ENCODE measurements around the gene PDPK1. TPM values are rescaled to one million over a fixed set of nuclear protein-coding genes. Genes with fewer than 3 reads are reported as not detected.
A peak's percentile ranks its signal among the peaks of the same experiment; 100 is the strongest.
"Not testable (repeated sequence)": the region's sequence is repeated elsewhere in the genome, so short reads cannot be mapped to it uniquely, and the experiment has no call there.

PDPK1 gene
- total RNA-seq, 1 experiment from 2014 or later, result 69.8 TPM

DNA sequence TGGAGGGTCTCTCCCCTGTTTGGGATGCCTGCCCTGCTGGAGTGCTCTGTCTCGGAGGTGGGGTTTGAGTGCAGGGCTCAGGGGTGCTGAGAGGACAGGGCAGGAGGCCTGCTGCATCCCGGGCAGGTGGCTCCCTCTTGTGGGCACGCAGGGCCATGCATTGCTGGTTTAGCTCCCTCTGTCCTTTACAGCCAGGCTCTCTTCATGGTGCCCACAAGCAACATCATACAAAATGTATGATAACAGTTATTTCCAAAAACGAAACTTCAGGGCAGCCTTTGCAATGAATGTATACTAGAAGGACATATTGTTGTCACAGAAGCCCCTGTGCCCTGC, 22.9 kb downstream of the PDPK1 start:
- H3K9me3 Mint-ChIP-seq (ENCODE audit: unreplicated experiment); H3K4me1 Mint-ChIP-seq (ENCODE audit: low read depth, unreplicated experiment); H3K36me3 ChIP-seq (ENCODE audit: control insufficient read depth, insufficient read depth, low read length); BruUV-seq (replicated peaks); H3K27ac Mint-ChIP-seq (ENCODE audit: unreplicated experiment); H3K36me3 Mint-ChIP-seq (ENCODE audit: insufficient read depth, unreplicated experiment); CTCF ChIA-PET; H3K27me3 Mint-ChIP-seq (ENCODE audit: insufficient read depth, unreplicated experiment); H3K4me1 ChIP-seq; H3K4me3 ChIP-seq (ENCODE audit: low read depth, low read length); H3K27me3 ChIP-seq (replicated peaks; ENCODE audit: control insufficient read depth, insufficient read depth, low read length); intact Hi-C loops (cut with micrococcal nuclease; ENCODE audit: unreplicated experiment); H3K4me3 Mint-ChIP-seq (ENCODE audit: unreplicated experiment); POLR2A ChIA-PET; H3K9me3 ChIP-seq: not testable (repeated sequence)
- TF ChIP-seq, protein P1, sequence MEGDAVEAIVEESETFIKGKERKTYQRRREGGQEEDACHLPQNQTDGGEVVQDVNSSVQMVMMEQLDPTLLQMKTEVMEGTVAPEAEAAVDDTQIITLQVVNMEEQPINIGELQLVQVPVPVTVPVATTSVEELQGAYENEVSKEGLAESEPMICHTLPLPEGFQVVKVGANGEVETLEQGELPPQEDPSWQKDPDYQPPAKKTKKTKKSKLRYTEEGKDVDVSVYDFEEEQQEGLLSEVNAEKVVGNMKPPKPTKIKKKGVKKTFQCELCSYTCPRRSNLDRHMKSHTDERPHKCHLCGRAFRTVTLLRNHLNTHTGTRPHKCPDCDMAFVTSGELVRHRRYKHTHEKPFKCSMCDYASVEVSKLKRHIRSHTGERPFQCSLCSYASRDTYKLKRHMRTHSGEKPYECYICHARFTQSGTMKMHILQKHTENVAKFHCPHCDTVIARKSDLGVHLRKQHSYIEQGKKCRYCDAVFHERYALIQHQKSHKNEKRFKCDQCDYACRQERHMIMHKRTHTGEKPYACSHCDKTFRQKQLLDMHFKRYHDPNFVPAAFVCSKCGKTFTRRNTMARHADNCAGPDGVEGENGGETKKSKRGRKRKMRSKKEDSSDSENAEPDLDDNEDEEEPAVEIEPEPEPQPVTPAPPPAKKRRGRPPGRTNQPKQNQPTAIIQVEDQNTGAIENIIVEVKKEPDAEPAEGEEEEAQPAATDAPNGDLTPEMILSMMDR (IDR thresholded peaks at IDR 0.05; ENCODE audit: insufficient read depth in 1 of 2, low read depth in 1 of 2, low read length in 1 of 2, severe bottlenecking in 1 of 2, unreplicated experiment in 1 of 2), result peak; percentile 3 to 56
- DNase-seq, result peak; percentile 67 to 82

DNA sequence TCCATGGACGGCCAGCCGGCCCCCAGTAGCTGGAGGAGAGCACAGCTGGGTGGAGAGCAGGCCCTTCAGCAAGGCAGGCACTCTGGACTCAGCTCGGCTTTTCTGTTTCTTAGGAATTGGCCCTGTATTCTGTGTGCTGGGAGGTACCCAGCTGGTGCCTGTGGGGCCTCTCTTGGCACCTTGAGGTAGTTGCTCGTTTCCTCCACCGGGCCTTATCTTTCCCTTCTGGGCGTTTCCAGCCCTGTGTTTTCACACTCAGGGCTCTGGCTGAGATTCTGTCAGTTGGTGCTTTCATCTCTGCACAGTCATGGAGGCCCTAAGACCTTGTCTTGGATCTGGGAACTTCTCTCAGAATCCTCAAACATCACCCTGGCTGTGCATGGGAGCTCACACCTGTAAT, 29.7 kb downstream of the PDPK1 start:
- CTCF ChIA-PET; H3K4me3 ChIP-seq (ENCODE audit: low read depth, low read length); intact Hi-C loops (cut with micrococcal nuclease; ENCODE audit: unreplicated experiment); BruUV-seq (replicated peaks); H3K27me3 Mint-ChIP-seq (ENCODE audit: insufficient read depth, unreplicated experiment); H3K4me1 ChIP-seq; H3K36me3 Mint-ChIP-seq (ENCODE audit: insufficient read depth, unreplicated experiment); H3K4me1 Mint-ChIP-seq (ENCODE audit: low read depth, unreplicated experiment); H3K27me3 ChIP-seq (replicated peaks; ENCODE audit: control insufficient read depth, insufficient read depth, low read length); H3K9me3 Mint-ChIP-seq (ENCODE audit: unreplicated experiment); DNase-seq; H3K27ac Mint-ChIP-seq (ENCODE audit: unreplicated experiment); POLR2A ChIA-PET; H3K9me3 ChIP-seq; H3K4me3 Mint-ChIP-seq (ENCODE audit: unreplicated experiment); H3K36me3 ChIP-seq (ENCODE audit: control insufficient read depth, insufficient read depth, low read length): not testable (repeated sequence)

DNA sequence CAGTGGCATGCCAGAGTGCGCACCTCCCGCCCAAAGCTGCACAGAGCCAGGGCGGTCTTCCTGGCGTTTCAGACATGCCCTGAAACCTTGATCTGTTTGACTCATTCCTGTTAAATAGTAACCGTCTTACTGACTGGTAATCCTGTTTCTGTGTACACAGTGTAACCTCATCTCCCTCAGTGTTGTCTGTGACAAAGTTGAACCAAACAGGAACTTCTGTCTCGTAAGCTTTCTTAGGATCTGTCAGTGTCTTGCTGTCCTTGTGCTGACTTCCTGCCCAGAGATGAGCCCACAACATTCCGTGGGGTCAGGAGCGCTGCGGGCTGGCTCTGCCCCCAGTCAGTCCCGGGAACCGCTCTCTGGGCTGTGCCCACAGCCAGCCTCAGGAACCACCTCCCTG, 30.8 kb downstream of the PDPK1 start:
- CTCF ChIA-PET; H3K9me3 ChIP-seq; H3K27ac Mint-ChIP-seq (ENCODE audit: unreplicated experiment); H3K4me1 ChIP-seq; H3K36me3 ChIP-seq (ENCODE audit: control insufficient read depth, insufficient read depth, low read length); H3K4me3 ChIP-seq (ENCODE audit: low read depth, low read length); POLR2A ChIA-PET; DNase-seq; BruUV-seq (replicated peaks); intact Hi-C loops (cut with micrococcal nuclease; ENCODE audit: unreplicated experiment); H3K36me3 Mint-ChIP-seq (ENCODE audit: insufficient read depth, unreplicated experiment); H3K4me3 Mint-ChIP-seq (ENCODE audit: unreplicated experiment); H3K4me1 Mint-ChIP-seq (ENCODE audit: low read depth, unreplicated experiment); H3K27me3 Mint-ChIP-seq (ENCODE audit: insufficient read depth, unreplicated experiment); H3K9me3 Mint-ChIP-seq (ENCODE audit: unreplicated experiment); H3K27me3 ChIP-seq (replicated peaks; ENCODE audit: control insufficient read depth, insufficient read depth, low read length): not testable (repeated sequence)

DNA sequence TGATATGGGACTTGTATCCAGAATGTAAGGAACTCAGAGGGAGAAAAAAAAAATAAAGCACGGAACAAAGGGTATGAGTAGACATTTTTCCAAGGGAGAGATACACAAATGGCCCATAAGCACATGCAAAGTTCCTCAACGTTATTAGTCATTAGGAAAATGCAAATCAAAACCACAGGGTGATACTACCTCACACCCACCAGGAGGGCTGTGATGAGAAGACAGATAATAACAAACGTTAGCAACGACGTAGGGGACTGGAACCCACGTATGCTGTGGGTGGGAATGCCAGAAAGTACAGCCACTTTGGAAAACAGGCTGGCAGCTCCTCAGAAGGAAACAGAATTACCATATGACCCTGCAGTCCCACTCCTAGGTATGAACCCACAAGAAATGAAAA, 34.9 kb downstream of the PDPK1 start:
- H3K4me3 Mint-ChIP-seq (ENCODE audit: unreplicated experiment); CTCF ChIA-PET; H3K4me3 ChIP-seq (ENCODE audit: low read depth, low read length); BruUV-seq (replicated peaks); H3K9me3 Mint-ChIP-seq (ENCODE audit: unreplicated experiment); H3K9me3 ChIP-seq; H3K36me3 ChIP-seq (ENCODE audit: control insufficient read depth, insufficient read depth, low read length); H3K27me3 ChIP-seq (replicated peaks; ENCODE audit: control insufficient read depth, insufficient read depth, low read length); H3K27ac Mint-ChIP-seq (ENCODE audit: unreplicated experiment); H3K4me1 Mint-ChIP-seq (ENCODE audit: low read depth, unreplicated experiment); H3K36me3 Mint-ChIP-seq (ENCODE audit: insufficient read depth, unreplicated experiment); H3K27me3 Mint-ChIP-seq (ENCODE audit: insufficient read depth, unreplicated experiment); POLR2A ChIA-PET; intact Hi-C loops (cut with micrococcal nuclease; ENCODE audit: unreplicated experiment); DNase-seq; H3K4me1 ChIP-seq: not testable (repeated sequence)

DNA sequence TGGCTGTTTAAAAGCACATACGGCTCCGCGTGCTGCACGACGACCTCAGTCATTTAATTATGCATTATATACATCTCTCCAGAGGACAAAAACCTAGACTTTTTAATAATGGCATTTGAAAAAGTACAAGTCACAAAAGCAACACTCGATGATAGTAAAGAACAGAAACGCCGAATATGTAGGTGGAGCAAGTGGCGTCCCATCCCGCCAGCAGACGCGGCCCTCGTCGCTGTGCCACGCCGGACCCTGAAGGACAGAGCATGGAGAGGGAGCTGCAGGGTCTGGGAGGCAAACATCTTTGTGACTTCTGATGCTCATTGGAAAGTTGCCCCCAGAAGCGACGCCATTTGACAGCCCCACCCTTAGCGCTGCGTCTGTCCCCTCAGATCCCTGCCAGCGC, 38.0 kb downstream of the PDPK1 start:
- H3K9me3 Mint-ChIP-seq (ENCODE audit: unreplicated experiment); H3K27me3 ChIP-seq (replicated peaks; ENCODE audit: control insufficient read depth, insufficient read depth, low read length); H3K4me3 Mint-ChIP-seq (ENCODE audit: unreplicated experiment); H3K4me3 ChIP-seq (ENCODE audit: low read depth, low read length); H3K27me3 Mint-ChIP-seq (ENCODE audit: insufficient read depth, unreplicated experiment); H3K4me1 Mint-ChIP-seq (ENCODE audit: low read depth, unreplicated experiment); H3K36me3 Mint-ChIP-seq (ENCODE audit: insufficient read depth, unreplicated experiment); H3K9me3 ChIP-seq; BruUV-seq (replicated peaks); H3K4me1 ChIP-seq; CTCF ChIA-PET; H3K27ac Mint-ChIP-seq (ENCODE audit: unreplicated experiment); DNase-seq; H3K36me3 ChIP-seq (ENCODE audit: control insufficient read depth, insufficient read depth, low read length); POLR2A ChIA-PET; intact Hi-C loops (cut with micrococcal nuclease; ENCODE audit: unreplicated experiment): not testable (repeated sequence)

DNA sequence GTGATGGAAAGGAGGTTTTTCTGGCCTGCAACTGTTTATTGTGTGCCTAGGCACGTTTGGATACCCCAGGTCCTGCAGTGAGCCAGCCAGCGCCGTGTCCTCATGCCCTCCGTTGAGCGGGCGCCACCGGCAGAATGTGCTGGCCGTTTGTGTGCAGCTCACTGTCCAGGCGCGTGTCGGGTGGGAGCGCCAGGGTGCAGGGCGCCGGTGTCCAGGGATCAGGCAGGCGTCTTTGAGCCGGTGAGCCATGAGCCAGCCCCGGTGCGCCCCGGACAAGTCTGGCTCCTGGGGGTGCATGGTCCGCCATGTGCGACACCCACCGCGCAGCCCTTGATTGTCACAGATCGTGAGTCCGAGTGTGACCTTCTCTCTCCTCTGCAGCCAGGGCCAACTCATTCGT, 39.2 kb downstream of the PDPK1 start:
- H3K4me3 ChIP-seq (ENCODE audit: low read depth, low read length); H3K36me3 Mint-ChIP-seq (ENCODE audit: insufficient read depth, unreplicated experiment); BruUV-seq (replicated peaks); DNase-seq; H3K27me3 ChIP-seq (replicated peaks; ENCODE audit: control insufficient read depth, insufficient read depth, low read length); H3K27me3 Mint-ChIP-seq (ENCODE audit: insufficient read depth, unreplicated experiment); H3K4me3 Mint-ChIP-seq (ENCODE audit: unreplicated experiment); H3K27ac Mint-ChIP-seq (ENCODE audit: unreplicated experiment); H3K9me3 Mint-ChIP-seq (ENCODE audit: unreplicated experiment); H3K9me3 ChIP-seq; H3K4me1 ChIP-seq; CTCF ChIA-PET; intact Hi-C loops (cut with micrococcal nuclease; ENCODE audit: unreplicated experiment); H3K4me1 Mint-ChIP-seq (ENCODE audit: low read depth, unreplicated experiment); H3K36me3 ChIP-seq (ENCODE audit: control insufficient read depth, insufficient read depth, low read length); POLR2A ChIA-PET: not testable (repeated sequence)

DNA sequence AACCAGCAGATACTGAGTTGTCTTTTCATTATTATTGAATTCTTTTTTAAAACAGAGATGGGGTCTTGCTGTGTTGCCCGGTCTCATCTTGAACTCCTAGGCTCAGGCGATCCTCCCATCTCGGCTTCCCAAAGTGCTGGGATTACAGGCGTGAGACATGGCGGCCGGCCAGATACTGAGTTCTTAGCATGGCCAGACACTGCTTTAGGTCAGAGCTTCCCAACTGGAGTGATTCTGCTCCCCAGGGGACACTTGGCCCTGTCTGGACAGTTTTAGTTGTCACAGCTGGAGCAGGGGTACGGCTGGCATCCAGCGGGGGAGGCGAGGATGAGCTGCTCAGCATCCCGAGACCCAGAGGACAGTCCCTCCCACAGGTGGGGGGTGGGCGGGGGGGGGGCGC, 41.1 kb downstream of the PDPK1 start:
- H3K4me3 Mint-ChIP-seq (ENCODE audit: unreplicated experiment); intact Hi-C loops (cut with micrococcal nuclease; ENCODE audit: unreplicated experiment); H3K36me3 Mint-ChIP-seq (ENCODE audit: insufficient read depth, unreplicated experiment); H3K4me3 ChIP-seq (ENCODE audit: low read depth, low read length); H3K27me3 Mint-ChIP-seq (ENCODE audit: insufficient read depth, unreplicated experiment); H3K27ac Mint-ChIP-seq (ENCODE audit: unreplicated experiment); H3K4me1 Mint-ChIP-seq (ENCODE audit: low read depth, unreplicated experiment); CTCF ChIA-PET; H3K27me3 ChIP-seq (replicated peaks; ENCODE audit: control insufficient read depth, insufficient read depth, low read length); DNase-seq; H3K9me3 ChIP-seq; POLR2A ChIA-PET; H3K36me3 ChIP-seq (ENCODE audit: control insufficient read depth, insufficient read depth, low read length); H3K9me3 Mint-ChIP-seq (ENCODE audit: unreplicated experiment); BruUV-seq (replicated peaks); H3K4me1 ChIP-seq: not testable (repeated sequence)

Data from Caco-2 (cell line).